Astrocyte (in vitro differentiated cells and primary cell): Measurements from ENCODE around the gene SMIM23. TPM values are rescaled to one million over a fixed set of nuclear protein-coding genes. Genes with fewer than 3 reads are reported as not detected.

Source experiments
- DNase-seq: peaks from one replicate; pipeline ENCODE4 v3.0.0-alpha.2; 2010; ENCODE audit warnings: low read depth
- FAIRE-seq: peaks from 2 replicates; lab custom pipeline; 2011; peaks lifted over from hg19 to GRCh38; lab: Jason Lieb, UNC
- H2AFZ ChIP-seq: 2 replicates; pipeline ENCODE4 v1.6.0; 2012; ENCODE audit warnings: low read depth, low read length, inconsistent platforms
- H3K27ac ChIP-seq: 2 replicates; pipeline ENCODE4 v1.5.1; 2011; ENCODE audit warnings: low read depth, low read length, inconsistent platforms
- H3K27me3 ChIP-seq: 2 replicates; pipeline ENCODE4 v1.6.0; 2011; ENCODE audit warnings: low read length, inconsistent platforms; ENCODE audit not compliant: insufficient read depth
- H3K36me3 ChIP-seq: 2 replicates; pipeline ENCODE4 v1.5.1; 2011; ENCODE audit warnings: low read length, inconsistent platforms; ENCODE audit not compliant: insufficient read depth
- H3K4me1 ChIP-seq: 2 replicates; pipeline ENCODE4 v1.5.1; 2011; ENCODE audit warnings: low read length, inconsistent platforms; ENCODE audit not compliant: insufficient read depth
- H3K4me2 ChIP-seq: 2 replicates; pipeline ENCODE4 v1.6.0; 2012; ENCODE audit warnings: low read length, inconsistent platforms
- H3K4me3 ChIP-seq: 2 replicates; pipeline ENCODE4 v1.5.1; 2011; ENCODE audit warnings: low read depth, mild to moderate bottlenecking, low read length, inconsistent platforms; ENCODE audit not compliant: insufficient read depth
- H3K79me2 ChIP-seq: 2 replicates; pipeline ENCODE4 v1.6.0; 2012; ENCODE audit warnings: mild to moderate bottlenecking, low read length, inconsistent platforms; ENCODE audit not compliant: insufficient read depth
- H3K9ac ChIP-seq: 2 replicates; pipeline ENCODE4 v1.6.0; 2012; ENCODE audit warnings: mild to moderate bottlenecking, low read length, inconsistent platforms
- H3K9me3 ChIP-seq: 2 replicates; pipeline ENCODE4 v1.5.1; 2012; ENCODE audit warnings: low read depth, mild to moderate bottlenecking, low read length, inconsistent platforms; ENCODE audit not compliant: insufficient read depth
- H4K20me1 ChIP-seq: 2 replicates; pipeline ENCODE4 v1.6.0; 2012; ENCODE audit warnings: low read length, inconsistent platforms; ENCODE audit not compliant: insufficient read depth
- H3K27ac Mint-ChIP-seq: one replicate; pipeline ENCODE4 v1.8.0; 2021; ENCODE audit warnings: mild to moderate bottlenecking, mixed read lengths; ENCODE audit not compliant: unreplicated experiment
- H3K27me3 Mint-ChIP-seq: one replicate; pipeline ENCODE4 v1.8.0; 2021; ENCODE audit warnings: low read depth, mixed read lengths; ENCODE audit not compliant: unreplicated experiment
- H3K36me3 Mint-ChIP-seq: one replicate; pipeline ENCODE4 v1.8.0; 2021; ENCODE audit warnings: low read depth, mixed read lengths; ENCODE audit not compliant: unreplicated experiment
- H3K4me1 Mint-ChIP-seq: one replicate; pipeline ENCODE4 v1.8.0; 2021; ENCODE audit warnings: low read depth, mixed read lengths; ENCODE audit not compliant: unreplicated experiment
- H3K4me3 Mint-ChIP-seq: one replicate; pipeline ENCODE4 v1.8.0; 2021; ENCODE audit warnings: mild to moderate bottlenecking, moderate library complexity, mixed read lengths; ENCODE audit not compliant: unreplicated experiment
- H3K9me3 Mint-ChIP-seq: one replicate; pipeline ENCODE4 v1.8.0; 2021; ENCODE audit warnings: mild to moderate bottlenecking, mixed read lengths; ENCODE audit not compliant: unreplicated experiment
- CTCF ChIP-seq: IDR thresholded peaks from 2 replicates; pipeline ENCODE4 v1.5.1; 2011; ENCODE audit warnings: low read depth, mild to moderate bottlenecking, inconsistent platforms, low read length, moderate library complexity; ENCODE audit not compliant: insufficient read depth
- EZH2 ChIP-seq: IDR thresholded peaks from 2 replicates; pipeline ENCODE4 v1.6.1; 2012; ENCODE audit warnings: mild to moderate bottlenecking, low read length, inconsistent platforms; ENCODE audit not compliant: insufficient read depth
- total RNA-seq: library from RNA; stranded (reverse); gene quantifications from 2 replicates; pipeline ENCODE4 v1.2.1, GENCODE V29; 2021

SMIM23 gene
- total RNA-seq, 1 donor from 2014 or later, result not detected

- Mint-ChIP-seq H3K27ac (no peak overlapping the region), H3K9me3 (peaks cover 2% of the 10 kb centered on the region), H3K4me1 (no peaks in the 10 kb centered on the region), H3K27me3 (peaks cover 11% of the 10 kb centered on the region), H3K4me3 (no peak overlapping the region), H3K36me3 (peaks cover 12% of the 10 kb centered on the region)
- no peak overlapping the region for H3K27ac ChIP-seq
- no peaks in the 10 kb centered on the region for H3K4me1 ChIP-seq
- no peaks in the 10 kb centered on the region for H3K36me3 ChIP-seq
- FAIRE-seq (no peak), DNase-seq (no peak)
- H3K79me2 ChIP-seq, result no peaks in the 10 kb centered on the region
- H3K4me3 ChIP-seq, result no peak overlapping the region
- no peaks in the 10 kb centered on the region for H3K27me3 ChIP-seq
- no peaks in the 10 kb centered on the region for H3K9me3 ChIP-seq
- no peaks in the 10 kb centered on the region for H4K20me1 ChIP-seq
- H2AFZ ChIP-seq, result no peak overlapping the region
- no peak for TF ChIP-seq CTCF
- no peak for TF ChIP-seq EZH2
- no peak overlapping the region for H3K9ac ChIP-seq
- H3K4me2 ChIP-seq, result no peak overlapping the region
Observed at GRCh38 chr5:171838066-171838465, 52.4 kb downstream of the SMIM23 start.

- FAIRE-seq (no peak), DNase-seq (no peak)
- Mint-ChIP-seq H3K9me3 (peaks cover 2% of the 10 kb centered on the region), H3K4me1 (no peaks in the 10 kb centered on the region), H3K27me3 (peaks cover 11% of the 10 kb centered on the region), H3K27ac (no peak overlapping the region), H3K4me3 (no peak overlapping the region), H3K36me3 (peaks cover 9% of the 10 kb centered on the region)
- Histone ChIP-seq H3K4me1 (no peaks in the 10 kb centered on the region), H3K9me3 (no peaks in the 10 kb centered on the region), H3K27me3 (no peaks in the 10 kb centered on the region), H3K9ac (no peak overlapping the region), H3K36me3 (no peaks in the 10 kb centered on the region), H3K27ac (no peak overlapping the region), H3K79me2 (no peaks in the 10 kb centered on the region), H3K4me2 (no peak overlapping the region), H4K20me1 (no peaks in the 10 kb centered on the region), H3K4me3 (no peak overlapping the region), H2AFZ (no peak overlapping the region)
- TF ChIP-seq CTCF, result no peak
- TF ChIP-seq EZH2, result no peak
Observed at GRCh38 chr5:171839112-171839511, 53.5 kb downstream of the SMIM23 start.

- Histone ChIP-seq H3K9me3 (no peaks in the 10 kb centered on the region), H3K4me2 (no peak overlapping the region), H3K27me3 (no peaks in the 10 kb centered on the region), H2AFZ (no peak overlapping the region), H3K9ac (no peak overlapping the region), H3K4me3 (no peak overlapping the region), H3K79me2 (no peaks in the 10 kb centered on the region), H3K36me3 (no peaks in the 10 kb centered on the region), H4K20me1 (no peaks in the 10 kb centered on the region), H3K27ac (no peak overlapping the region), H3K4me1 (no peaks in the 10 kb centered on the region)
- peaks cover 9% of the 10 kb centered on the region for H3K36me3 Mint-ChIP-seq
- H3K4me3 Mint-ChIP-seq, result no peak overlapping the region
- FAIRE-seq (no peak), DNase-seq (no peak)
- H3K27me3 Mint-ChIP-seq, result peaks cover 11% of the 10 kb centered on the region
- no peaks in the 10 kb centered on the region for H3K4me1 Mint-ChIP-seq
- TF ChIP-seq CTCF, result no peak
- no peak for TF ChIP-seq EZH2
- peaks cover 1% of the 10 kb centered on the region for H3K9me3 Mint-ChIP-seq
- H3K27ac Mint-ChIP-seq, result no peak overlapping the region
Observed at GRCh38 chr5:171840066-171840465, 54.4 kb downstream of the SMIM23 start.

Other genes with a start within 250 kb of the SMIM23 start
- 64.7 and 65.9 TPM in 2 replicates for gene FBXW11, start 220.8 kb downstream of the SMIM23 start, total RNA-seq